CD4-positive, alpha-beta T cell treated with Interleukin-4 for 4 hours (primary cell): ENCODE measurements around the gene KCNQ1.

Experiments
- DNase-seq: peaks from one replicate; pipeline ENCODE4 v3.0.0-alpha.2; 2020

The KCNQ1 gene

DNA sequence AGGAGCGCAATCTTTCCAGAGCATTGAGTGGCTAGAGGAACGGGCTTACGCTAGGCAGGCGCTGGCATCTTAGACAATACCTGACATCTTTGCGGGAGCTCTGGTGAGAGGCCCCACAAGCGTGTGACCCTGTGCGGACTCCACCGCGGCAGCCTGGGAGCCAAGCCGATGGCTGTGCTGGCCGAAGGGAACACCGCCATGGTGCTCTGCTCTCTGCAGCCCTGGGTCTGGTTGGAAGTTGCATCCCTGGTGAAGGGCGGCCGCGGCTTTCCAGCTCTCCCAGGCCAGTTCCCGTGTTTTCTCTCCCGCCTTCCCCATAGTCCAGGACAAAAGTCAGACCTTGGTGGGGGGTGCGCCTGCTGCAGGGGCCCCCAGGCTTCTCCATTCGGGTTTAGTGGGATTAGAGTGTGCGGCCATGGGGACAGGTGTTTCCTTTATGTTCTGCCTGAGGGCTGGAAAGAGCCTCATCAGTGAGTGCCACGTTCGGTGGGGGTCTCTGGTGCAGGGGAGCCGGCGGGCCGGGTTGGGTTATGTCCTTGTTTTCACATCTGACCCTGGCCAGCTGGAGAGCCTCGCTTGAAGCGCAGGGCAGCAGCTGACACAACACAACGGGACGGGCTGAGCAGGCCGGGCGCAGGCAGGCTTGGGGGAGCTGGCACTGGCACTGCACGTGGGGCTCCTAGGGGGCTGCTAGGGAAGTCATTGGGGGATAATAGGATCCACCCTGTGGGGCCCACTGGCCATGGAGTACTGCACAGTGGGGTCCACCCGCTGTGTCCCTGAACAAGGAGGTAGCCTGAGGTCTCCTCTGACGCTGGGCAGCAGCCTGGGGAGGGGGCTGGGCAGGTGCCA, 94.8 kb downstream of the KCNQ1 start:
- no peak for DNase-seq

DNA sequence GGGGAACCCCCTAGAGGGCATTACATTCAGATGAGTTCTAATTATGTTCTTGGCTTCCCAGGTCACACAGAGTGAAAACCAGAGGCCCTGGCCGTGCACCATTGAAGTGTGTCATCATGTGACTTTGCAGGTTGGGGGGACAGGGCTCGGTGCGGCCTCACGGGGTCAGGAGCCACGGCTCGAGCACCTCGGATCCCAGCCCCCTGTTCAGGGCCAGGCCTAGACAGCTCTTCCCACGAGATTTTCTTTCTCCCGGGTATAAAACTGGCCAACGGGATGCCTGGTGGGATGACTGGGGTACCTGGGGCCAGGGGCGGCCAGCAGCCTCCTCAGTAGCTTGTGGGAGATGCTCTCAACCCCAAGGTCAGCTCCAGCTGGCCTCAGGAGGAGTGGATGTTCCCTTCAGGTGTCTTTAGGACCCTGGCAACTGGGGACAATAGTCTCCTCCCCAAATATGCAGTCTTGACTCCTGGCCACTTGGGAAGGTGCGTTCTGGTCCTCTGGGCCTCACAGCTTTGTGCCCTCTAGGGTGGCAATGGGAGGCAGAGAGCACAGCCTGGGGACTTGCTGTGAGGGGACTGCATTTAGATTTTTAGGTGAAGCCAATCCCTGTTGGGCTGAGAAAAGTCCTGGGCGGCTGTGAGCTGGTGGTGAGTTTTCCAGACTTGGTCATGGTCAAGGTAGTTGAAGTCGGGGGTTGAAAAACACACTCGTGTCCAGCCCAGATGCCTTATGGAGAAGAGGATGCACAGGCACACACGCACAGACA, 95.6 kb downstream of the KCNQ1 start:
- no peak for DNase-seq

DNA sequence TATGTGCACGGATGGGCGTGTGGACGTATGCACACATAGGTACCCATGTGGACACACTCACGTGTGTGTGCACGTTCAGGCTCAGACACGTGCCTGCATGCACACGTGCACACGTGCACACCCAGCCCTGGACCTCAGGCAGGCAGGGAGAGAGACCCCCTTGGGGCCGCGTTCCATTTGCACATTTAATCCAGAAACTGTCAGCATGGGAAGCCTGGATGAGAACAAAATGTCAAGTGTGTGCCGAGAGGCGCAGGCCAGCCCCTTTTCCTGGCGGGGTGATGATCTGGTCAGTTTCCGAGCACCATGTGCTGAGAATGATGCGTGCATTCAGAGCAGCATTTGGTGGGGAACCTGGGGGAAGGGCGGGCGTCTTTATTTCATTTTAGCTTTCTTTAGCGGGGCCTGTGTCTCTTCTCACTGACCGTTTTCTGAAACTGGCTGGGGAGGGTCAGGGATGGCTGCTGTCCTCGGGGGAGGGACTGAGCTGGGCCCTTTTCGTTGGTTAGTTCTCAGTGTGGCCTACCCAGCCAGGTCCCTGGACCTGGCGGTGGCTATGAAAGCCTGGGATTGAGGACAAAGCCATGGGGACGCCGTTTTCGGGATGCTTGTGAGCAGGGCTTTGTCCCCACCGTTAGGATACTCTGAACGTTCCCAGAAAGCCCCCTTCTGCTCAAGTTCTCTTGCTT, 96.3 kb downstream of the KCNQ1 start:
- no peak for DNase-seq

- DNase-seq, result no peak
Observed at GRCh38 chr11:2541881-2542361, 97.1 kb downstream of the KCNQ1 start.

DNA sequence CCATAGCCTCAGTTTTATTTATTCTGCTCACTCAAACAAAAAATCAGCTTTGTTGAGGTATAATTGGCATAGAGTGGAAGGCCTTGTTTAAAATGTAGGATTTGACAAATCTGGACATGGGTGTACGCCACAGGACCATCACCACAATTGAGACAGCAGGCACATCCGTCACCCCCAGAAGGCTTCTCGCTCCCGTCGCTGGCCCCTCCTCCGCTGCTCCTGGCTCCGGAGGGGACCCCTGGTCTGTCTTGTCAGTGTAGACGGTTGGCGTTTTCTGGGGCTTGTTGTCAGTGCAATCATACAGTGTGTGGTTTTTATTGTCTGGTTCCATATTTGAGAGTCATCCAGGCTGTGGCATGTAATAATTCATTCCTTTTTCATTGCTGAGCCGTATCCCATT, 97.6 kb downstream of the KCNQ1 start:
- no peak for DNase-seq

DNA sequence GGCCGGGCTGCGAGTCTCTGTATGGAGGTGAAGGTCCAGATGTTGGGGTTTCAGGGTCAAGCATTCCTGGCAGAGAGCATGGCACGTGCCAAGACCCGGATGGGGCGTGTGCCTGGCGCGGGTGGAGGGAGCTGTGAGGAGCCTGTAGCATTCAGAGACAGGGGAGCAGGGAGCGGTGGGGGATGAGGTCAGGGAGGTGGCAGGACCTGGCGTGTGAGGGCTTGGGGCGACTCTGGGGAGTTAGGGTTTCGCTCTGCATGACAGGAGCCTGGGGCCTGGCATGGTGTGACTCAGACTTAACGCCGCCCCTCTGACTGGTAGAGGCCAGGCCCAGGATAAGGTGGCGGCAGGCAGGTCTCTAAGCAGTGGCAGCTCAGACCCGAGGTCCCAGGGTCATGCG, 103.0 kb downstream of the KCNQ1 start:
- no peak for DNase-seq

- no peak for DNase-seq
Observed at GRCh38 chr11:2548596-2548995, 103.8 kb downstream of the KCNQ1 start.

DNA sequence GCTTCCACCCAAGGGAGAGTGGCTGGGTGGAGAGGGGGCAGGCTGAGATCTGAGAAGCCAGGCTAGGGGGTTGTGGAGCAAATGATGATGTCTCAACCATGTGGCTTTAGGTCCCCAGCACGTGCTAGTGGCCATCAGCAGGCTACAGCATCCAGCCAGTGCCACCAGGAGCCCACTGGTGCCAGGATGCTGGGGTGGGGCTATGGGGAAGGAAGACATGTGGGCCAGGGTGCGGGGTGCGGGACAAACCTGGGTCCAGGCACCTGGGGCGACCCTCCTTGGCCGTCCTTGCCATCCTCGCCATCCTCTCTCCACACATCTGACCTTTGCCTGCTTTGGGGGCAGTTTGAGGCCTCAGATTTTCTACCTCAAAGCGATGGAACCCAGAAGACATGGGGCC, 104.3 kb downstream of the KCNQ1 start:
- no peak for DNase-seq

- DNase-seq, result no peak
Observed at GRCh38 chr11:2549491-2549875, 104.7 kb downstream of the KCNQ1 start.

DNA sequence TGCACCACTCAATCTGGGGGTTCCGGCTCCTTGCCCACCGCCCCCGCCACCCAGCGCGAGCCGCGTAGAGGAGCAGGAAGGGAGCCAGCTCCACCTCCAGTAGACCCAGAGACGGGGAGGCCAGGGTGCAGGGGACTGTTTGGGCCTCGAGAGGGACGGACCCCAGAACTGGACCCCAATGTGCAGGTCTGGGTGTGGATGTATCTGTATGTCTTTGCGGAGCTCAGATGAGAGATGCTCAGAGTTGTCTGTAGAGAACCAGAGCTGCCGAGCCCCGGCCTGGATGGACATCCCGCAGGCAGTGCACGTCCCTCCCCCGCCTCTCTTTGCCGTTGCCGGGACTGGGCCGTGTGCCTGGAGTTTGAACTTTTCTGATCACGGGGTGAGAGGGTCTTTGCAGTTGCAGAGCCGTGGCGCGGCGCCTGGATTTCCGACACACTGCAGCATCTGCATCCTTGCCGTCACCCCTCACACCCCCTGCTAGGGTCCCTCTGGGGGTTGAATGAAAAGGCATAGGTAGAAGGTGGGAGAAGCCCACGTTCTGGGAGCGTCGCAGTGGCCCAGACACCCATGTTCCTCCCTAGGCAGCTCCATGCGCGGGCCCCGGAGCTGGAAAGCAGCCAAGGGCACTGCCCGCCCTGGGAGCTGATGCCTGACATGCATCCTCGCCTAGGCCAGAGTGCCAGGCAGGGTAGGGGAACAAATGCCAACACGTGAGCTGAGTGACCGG, 105.2 kb downstream of the KCNQ1 start:
- DNase-seq, result no peak

GRCh38 chr11:2550606-2550970, 105.8 kb downstream of the KCNQ1 start:
- DNase-seq, result no peak

GRCh38 chr11:2551131-2551530, 106.3 kb downstream of the KCNQ1 start:
- no peak for DNase-seq

DNA sequence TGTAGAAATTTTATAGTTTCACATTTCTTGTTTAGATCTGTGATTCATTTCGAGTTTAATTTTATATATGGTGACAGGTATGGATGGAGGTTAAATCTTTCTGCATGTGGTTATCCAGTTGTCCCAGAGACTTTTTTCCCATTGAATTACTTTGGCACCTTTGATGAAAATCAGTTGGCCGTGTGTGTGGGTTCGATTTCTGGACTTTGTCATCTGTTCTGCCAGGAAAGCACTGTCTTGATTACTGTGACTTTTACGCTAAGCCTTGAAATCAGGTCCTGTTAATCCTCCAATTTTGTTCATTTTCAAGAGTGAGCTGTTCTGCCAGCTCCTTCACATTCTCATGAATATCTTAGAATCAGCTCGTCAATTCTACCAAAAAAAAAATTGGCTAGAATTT, 107.4 kb downstream of the KCNQ1 start:
- no peak for DNase-seq

DNA sequence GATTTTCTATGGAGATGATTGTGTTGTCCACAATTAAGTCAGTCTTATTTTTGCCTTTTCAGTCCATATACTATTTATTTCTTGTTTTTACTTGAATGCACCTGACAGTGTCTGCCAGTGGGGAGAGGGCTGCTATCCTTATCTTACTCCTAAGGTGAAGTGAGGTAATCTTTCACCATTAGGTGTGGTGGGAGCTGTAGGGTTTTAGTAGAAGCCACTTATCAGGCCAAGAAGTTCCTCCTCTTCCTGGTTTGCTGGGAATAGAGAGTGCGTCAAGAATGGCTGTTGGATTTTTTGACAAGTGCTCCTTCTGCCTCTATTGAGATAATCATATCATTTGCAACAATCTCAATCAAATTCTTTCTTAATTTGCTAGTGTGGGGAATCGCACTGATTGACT, 108.4 kb downstream of the KCNQ1 start:
- DNase-seq, result no peak

GRCh38 chr11:2553886-2554285, 109.1 kb downstream of the KCNQ1 start:
- DNase-seq, result no peak

DNA sequence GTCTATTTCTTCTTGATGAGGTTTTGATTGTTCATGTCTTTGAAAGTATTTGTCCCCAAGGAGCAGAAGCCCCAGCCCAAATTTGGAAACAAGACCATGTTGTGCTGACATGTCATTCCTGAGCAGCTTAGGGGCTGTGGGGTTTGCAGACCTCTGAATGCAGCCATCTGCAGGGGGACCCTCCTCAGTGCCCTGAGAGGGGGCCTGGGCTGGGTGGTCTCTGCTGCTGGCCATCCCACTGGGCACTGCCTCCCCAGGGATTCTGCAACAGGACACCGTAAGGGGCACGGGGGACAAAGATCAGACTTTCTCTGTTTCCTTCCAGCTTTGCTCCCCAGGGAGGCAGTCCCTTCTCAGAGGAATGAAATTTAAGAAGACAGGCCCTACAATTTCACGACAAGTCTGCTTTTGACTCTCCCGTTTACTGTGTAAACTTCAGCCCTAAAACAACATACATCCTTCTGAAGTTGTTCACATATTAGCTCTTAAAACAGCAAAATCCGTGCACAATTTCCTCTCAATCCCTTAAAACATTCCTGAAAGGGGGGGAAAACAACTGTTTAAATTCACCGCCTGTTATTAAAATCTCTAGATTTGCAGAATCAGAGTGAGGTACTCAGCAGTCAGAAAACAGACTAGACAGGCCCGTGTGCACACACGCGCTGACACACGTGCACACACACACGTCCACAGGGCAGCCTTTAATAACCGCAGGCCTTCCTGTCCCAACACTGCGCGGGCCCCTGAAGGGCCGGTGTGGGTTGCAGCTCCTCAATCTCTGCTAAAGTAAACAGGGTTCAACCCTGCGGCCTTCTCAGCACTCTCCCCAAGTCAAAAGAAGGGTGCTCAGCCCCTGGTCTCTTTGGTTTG, 109.8 kb downstream of the KCNQ1 start:
- no peak for DNase-seq

DNA sequence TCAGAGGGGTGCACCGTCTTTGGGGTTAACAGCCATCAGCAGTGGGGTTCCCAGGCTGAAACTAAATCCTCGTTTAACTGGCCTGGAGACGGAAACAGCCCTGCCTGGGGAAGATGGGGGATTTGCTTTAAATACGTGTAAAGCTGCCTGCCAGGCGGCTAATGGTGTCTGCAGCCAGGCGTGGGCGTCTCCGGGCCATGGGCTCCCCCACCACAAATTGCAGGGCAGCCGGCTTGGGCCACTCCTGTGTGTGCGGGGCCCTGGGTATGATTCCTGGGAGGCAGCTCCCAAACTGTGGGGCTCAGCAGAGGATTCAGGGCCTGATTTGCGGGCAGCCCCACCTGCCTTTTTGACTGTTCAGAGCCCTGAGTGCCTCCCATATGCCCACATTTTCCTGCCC, 110.5 kb downstream of the KCNQ1 start:
- DNase-seq, result no peak

GRCh38 chr11:2555891-2556290, 111.1 kb downstream of the KCNQ1 start:
- DNase-seq, result no peak

DNA sequence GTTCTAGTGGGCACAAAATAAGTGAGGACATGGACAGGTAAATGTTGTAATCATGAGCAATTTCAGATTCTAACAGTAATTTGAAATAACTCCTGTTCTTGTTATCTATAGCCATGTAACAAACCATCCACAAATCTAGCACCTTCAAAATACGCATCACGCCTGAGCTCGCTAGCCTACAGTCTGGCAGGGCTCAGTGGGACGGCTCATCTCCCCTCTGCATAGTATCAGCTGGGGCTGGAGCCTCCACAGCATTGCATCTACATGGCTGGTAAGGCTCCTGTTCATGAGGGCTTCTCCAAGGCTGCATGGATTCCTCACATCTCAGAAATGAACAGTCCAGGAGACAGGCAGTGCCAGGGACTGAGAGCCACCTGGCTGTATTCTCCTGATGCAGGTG, 112.6 kb downstream of the KCNQ1 start:
- no peak for DNase-seq

DNA sequence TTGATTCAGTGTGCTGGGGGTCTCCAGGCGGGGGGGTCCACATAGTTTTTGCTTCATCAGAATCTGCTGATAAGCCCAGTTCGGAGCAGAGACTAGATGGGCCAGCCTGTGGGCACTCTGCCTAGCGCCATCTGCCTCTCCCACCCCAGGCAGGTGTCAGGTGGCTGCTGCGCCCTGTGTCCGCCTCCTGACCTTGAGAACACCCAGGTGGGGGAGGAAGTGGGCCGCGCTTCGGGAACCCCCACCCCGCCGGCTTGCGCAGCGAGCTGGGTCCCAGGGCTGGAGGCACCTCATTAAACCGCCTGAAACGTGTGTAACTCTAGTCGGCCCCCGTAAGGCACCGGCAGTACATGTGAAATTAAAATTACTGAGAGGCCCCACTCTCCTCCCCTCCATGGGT, 113.6 kb downstream of the KCNQ1 start:
- no peak for DNase-seq

DNA sequence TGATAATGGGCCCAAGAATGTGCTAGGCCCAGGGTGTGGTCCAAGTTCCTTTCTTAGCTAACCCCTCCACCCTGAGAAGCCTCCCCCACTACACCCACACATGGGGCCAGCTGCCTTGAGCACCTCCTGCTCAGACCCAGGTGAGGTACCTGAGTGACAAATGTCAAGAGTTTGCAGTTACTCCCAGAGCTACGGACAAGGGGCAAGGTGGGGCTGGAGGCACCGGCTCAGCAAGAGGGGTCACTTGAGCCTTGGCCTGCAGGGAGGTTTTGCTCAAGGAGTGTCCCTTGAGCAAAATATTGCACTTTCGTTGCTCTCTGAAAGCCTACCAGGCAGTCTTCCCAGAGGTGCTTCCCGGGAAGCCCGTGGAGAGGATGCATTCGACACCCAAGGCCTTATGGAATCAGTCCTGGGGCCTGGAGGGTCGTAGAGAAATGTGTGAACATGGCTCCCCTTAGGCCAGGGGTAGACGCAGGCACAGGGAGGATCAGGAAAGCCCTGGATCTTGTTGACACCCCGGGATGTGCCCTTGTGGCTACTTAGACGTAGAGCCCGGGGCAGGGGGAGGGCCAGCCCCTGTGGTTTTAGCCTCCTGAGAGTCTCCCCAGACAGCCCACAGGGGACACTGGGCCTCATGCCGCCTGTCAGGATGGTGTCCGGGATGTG, 114.2 kb downstream of the KCNQ1 start:
- no peak for DNase-seq
